Astrocyte (in vitro differentiated cells and primary cell): ENCODE results near the gene PPFIA1.

Experiments
- CTCF ChIP-seq: IDR thresholded peaks from 2 replicates; pipeline ENCODE4 v1.5.1; 2011; ENCODE audit warnings: low read depth, mild to moderate bottlenecking, inconsistent platforms, low read length, moderate library complexity; ENCODE audit not compliant: insufficient read depth
- EZH2 ChIP-seq: IDR thresholded peaks from 2 replicates; pipeline ENCODE4 v1.6.1; 2012; ENCODE audit warnings: mild to moderate bottlenecking, low read length, inconsistent platforms; ENCODE audit not compliant: insufficient read depth

GRCh38 chr11:70407814-70408213 is 137.3 kb downstream of the PPFIA1 start:
- no peak for TF ChIP-seq CTCF
- no peak for TF ChIP-seq EZH2
